NCI-H82 (cell line): ENCODE data around the gene ANGEL1.
A peak's percentile ranks its signal among the peaks of the same experiment; 100 is the strongest.

ENCODE experiments used
- DNase-seq: peaks from one replicate; lab custom pipeline; 2025; lab: John Stamatoyannopoulos, UW

Gene ANGEL1

GRCh38 chr14:76778546-76779215, 34.0 kb downstream of the ANGEL1 start:
- peak; percentile 75 for DNase-seq

- no peak for DNase-seq
These were observed 35.0 kb downstream of the ANGEL1 start for GRCh38 chr14:76777721-76778120.

- peak; percentile 34 for DNase-seq
These were observed 36.0 kb downstream of the ANGEL1 start for GRCh38 chr14:76776428-76777251.

- no peak for DNase-seq
These were observed 36.8 kb downstream of the ANGEL1 start for GRCh38 chr14:76775695-76776427.

- DNase-seq, result no peak
These were observed 37.6 kb downstream of the ANGEL1 start for GRCh38 chr14:76774821-76775694.

- DNase-seq, result no peak
These were observed 38.5 kb downstream of the ANGEL1 start for GRCh38 chr14:76773956-76774820.

- DNase-seq, result no peak
These were observed 39.3 kb downstream of the ANGEL1 start for GRCh38 chr14:76773188-76773885.

GRCh38 chr14:76772300-76773187, 40.1 kb downstream of the ANGEL1 start:
- no peak for DNase-seq

- no peak for DNase-seq
These were observed 41.2 kb downstream of the ANGEL1 start for GRCh38 chr14:76771437-76771980.

- DNase-seq, result no peak
These were observed 41.9 kb downstream of the ANGEL1 start for GRCh38 chr14:76770521-76771436.

- DNase-seq, result no peak
These were observed 42.9 kb downstream of the ANGEL1 start for GRCh38 chr14:76769636-76770292.

- DNase-seq, result no peak
These were observed 43.8 kb downstream of the ANGEL1 start for GRCh38 chr14:76768671-76769500.

GRCh38 chr14:76767681-76768656, 44.7 kb downstream of the ANGEL1 start:
- DNase-seq, result no peak

GRCh38 chr14:76765461-76765931, 47.2 kb downstream of the ANGEL1 start:
- no peak for DNase-seq
